GM18505 (cell line): Measurements from ENCODE around the gene LONRF3.
"Not testable (repeated sequence)": the region's sequence is repeated elsewhere in the genome, so short reads cannot be mapped to it uniquely, and the experiment has no call there.

Experiments used
- ATAC-seq: cut with Tn5 transposase; IDR thresholded peaks from one replicate; pipeline ENCODE4 v1.9.1; 2021; ENCODE audit not compliant: unreplicated experiment
- POLR2A ChIP-seq: IDR thresholded peaks from 4 replicates; pipeline ENCODE4 v1.6.1; 2011; ENCODE audit warnings: borderline replicate concordance; ENCODE audit not compliant: insufficient read depth, insufficient read length; ENCODE audit errors: extremely low read depth

Gene LONRF3

DNA sequence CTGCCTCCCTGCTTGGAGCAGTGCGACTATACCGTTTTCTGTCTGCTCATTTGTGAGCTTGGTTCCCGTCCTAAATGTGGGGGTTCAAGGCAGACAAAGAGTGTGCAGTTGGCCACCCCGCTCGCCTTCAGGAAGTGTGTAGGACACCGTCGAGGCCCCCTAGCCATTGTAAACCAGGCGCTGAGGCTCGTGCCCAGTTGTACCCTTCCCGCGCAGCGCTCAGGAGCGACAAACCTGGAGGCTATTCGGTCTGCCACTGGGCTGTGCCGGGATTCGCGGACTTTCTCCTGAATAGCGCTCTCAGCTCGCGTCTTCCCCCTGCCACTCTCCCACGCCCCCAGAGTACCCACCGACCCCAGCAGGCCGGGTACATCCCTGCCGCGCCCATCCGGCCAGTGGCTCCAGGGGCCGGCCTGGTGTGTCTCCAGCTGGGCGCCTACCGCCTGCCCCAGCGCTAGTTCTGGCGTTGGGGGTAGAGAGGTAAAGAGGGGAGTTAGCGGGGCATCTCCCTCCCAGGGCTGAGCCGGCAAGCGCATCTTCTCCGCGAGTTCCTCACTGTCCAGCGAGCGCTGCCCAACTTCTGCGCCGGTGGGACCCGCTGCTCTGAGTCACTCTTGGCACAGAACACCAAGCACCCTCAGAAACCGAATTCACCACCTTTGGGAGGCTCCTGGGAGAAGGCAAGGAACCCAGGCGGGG, 880 bp upstream of the LONRF3 start:
- TF ChIP-seq POLR2A = no peak
- ATAC-seq = no peak

DNA sequence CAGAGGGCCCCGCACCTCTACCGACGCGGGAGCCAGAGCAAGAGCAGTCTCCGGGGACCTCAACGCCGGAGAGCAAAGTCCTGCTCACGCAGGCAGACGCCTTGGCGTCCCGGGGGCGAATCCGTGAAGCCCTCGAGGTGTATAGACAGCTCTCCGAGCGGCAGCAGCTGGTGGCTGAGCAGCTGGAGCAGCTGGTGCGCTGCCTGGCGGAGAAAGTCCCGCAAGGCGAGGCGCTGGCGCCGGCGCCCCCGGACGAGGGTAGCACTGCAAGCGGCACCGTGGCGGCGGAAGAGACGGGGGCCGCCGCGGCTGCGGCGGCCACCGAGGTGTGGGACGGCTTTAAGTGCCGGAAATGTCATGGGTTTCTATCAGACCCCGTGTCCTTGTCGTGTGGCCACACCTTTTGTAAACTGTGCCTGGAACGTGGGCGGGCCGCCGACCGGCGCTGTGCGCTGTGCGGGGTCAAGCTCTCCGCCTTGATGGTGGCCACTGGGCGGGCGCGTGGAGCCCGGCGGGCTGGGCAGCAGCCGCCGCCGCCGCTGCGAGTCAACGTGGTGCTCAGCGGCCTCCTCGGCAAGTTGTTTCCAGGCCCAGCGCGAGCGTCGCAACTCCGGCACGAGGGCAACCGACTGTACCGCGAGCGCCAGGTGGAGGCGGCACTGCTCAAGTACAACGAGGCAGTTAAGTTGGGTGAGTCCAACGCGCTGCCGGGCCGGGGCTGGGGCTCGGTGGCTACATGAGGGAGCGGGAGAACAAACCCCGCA, 672 bp downstream of the LONRF3 start:
- no peak for TF ChIP-seq POLR2A
- peak; percentile 41 for ATAC-seq

DNA sequence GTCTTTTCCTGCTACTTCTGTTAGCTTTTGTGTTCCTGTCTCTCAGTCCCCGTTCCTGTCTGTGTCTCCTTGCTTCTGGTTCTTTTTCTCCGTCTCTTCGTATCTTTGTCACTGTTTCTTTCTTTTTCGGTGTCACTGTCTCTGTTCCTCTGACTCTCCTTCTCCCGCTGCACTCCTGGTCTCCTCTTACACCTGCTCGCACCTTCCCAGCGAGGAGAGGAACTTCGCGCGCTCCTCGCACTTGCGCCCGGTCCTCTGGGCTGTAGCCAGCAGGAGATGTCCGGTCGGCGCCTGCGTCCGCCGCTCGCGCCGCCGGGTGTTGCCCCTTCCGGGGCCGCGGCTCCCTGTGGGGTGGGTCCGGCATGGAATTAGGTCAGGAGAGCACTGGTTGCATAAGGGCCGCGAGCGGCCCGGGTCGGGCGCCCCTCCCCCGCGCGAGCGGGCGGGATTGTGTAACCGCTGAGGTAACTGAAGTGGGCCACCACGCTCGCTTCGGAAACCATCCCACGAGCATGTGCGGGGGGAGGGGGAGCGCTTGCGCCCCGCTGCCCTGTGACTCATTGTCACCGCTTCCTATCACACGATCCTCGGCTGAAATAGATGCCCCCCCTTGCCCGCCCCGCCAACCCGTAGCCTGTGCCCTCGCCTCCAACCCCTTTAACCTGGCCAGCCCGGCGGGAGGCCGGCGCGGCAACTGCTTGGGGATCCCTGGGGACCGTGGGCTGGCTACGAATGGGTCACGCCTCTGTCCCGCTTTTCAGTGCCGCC, 1.6 kb downstream of the LONRF3 start:
- TF ChIP-seq POLR2A = no peak
- ATAC-seq = no peak

DNA sequence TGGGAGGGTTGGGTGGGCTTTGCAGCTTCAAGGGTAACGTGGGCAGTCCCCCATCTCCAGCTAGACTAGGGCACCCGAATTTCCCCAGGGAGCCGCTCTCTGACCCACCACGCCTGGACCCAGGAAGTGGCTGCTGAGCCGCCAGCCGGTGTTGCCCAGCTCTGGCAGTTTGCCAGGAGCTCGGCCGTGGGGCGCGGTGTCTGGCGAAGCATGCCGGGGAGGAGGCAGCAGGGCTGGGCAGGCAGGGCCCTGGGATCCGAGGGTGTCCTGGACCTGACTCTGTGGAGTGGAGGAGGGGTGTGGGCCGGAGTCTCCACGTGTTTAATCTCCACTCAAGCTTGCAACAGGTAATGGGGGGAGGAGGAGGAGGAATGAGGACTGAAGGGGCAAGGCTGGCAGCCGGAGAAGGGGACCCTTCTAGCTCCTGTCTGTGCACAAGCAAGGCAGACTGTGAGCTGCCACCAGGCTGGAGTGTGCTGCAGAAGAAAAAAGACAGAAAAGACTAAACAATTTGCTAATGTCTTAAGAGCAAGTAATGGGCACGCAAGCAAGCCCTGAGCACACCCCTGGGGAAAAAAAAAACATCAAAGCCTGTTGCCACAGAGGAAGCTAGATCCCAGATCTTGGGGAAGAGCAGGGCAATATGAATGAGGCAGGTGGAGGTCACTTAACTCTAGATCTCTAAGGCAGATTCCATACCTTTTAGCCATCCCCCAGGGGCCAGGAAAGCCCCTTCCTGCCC, 2.4 kb downstream of the LONRF3 start:
- no peak for TF ChIP-seq POLR2A
- no peak for ATAC-seq

DNA sequence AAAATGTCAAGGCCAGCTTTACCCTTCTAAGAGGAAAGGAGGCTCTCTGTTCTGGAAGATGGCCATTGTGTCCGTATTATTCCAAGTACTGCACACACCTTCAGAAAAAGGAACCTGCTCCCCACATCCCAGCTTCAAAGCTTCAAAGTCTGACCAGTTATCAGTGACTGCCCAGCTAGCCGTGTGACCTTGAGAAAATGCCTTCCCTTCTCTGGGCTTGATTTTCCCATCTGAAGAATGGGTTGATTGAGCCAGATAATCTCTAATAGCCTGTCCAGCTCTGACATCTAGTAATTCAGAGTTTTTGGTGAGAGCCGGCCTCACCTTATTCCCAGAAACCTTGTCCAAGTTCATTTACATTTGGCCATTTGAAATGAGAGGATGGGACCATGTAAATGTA, 3.0 kb downstream of the LONRF3 start:
- no peak for ATAC-seq

DNA sequence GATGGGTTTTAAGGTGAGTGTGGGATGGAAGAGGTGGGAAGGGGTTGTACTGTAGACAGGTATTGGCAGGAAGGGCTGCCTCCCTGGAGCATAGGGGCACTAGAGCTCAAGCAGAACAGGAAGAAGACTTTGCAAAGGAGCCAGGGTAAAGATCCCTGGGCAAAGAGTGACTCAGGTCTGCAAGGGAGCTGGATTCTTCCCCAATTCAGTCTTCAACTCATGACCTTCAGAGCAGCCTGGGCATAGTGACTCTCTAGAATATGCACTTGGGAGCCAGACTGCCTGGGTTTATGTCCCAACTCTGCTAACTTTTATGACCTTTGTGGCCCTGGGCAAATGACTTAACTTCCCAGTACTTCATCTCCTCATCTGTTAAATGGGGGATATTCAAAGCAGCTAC, 4.0 kb downstream of the LONRF3 start:
- TF ChIP-seq POLR2A = no peak
- ATAC-seq = no peak

More for the DNA sequence above, 3.0 kb downstream of the LONRF3 start:
- no peak for TF ChIP-seq POLR2A

DNA sequence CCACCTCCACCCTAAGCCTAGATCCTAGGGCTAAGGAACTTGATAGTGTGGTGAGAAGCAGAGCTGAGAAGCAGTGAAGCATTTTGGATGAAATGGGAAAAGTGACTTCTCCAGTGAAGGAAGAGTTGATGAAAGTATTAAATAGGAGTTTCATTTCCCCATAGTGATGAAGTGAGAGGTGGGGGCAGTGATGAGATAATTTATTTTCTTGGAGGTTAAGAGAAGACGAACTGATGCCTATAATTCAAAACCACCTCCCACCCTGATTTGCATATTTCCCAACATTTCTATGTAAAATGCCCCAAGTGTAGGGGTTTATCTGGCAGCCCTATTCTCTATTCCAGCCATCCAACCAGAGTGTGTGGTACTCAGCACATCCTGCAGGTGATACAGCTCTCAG, 6.3 kb downstream of the LONRF3 start:
- no peak for TF ChIP-seq POLR2A
- no peak for ATAC-seq

DNA sequence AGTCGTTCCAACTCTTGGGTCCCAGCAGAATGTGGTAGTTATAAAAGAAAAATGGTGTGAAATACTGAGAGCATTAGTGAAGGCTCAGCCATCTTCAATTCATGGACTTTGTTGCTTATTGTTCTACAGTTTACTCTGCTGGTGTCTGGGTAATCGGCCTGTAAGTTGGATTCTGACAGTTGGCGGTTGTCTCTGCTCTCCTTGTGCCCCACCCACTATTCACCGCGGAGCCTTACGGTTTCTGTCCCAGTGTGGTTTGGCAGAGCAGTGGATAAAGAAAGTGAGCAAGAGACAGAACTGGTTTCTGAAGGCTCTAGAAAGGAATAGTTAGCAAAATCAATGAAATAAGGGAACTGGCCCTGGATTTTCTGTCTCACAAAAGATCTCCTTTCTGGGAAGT, 9.1 kb downstream of the LONRF3 start:
- no peak for TF ChIP-seq POLR2A
- no peak for ATAC-seq

DNA sequence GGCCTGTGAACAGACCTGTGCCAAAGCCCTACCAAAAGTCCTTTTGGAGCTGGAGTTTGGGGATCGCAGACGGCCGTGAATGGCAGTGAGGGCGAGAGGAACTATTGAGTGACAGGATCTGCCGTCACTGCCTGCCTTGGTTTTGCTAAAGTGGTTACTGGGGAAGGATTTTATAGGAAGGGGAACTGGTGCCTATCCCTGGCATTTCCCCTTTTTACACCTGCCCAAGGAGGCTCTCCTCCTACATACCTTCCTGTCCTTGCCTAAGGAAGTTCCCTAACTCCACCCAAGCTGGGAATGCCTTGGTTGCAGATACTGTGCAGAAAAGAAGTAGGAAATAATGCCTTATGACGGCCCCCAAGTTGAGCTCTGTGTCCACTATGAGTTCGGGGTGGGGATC, 14.5 kb downstream of the LONRF3 start:
- no peak for TF ChIP-seq POLR2A
- no peak for ATAC-seq

DNA sequence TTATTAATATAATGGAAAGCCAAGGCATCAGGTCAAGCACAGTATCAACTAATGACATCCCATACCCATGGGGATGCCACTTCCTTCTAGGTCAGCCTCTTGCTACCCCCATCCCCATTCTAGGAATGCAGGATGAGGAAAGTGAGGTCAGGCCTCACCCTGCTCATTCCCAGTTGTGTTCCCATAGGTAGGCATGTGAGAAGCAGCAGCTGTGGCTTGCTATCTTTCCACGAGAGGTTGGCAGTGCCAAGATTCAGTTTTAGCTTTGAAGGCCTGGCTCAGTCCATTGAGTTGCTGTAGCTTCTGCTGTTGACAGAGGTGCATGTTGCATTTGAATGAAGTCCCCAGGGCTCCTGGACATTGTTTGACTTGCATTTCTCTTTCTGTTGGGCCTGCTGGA, 15.5 kb downstream of the LONRF3 start:
- no peak for TF ChIP-seq POLR2A
- no peak for ATAC-seq

DNA sequence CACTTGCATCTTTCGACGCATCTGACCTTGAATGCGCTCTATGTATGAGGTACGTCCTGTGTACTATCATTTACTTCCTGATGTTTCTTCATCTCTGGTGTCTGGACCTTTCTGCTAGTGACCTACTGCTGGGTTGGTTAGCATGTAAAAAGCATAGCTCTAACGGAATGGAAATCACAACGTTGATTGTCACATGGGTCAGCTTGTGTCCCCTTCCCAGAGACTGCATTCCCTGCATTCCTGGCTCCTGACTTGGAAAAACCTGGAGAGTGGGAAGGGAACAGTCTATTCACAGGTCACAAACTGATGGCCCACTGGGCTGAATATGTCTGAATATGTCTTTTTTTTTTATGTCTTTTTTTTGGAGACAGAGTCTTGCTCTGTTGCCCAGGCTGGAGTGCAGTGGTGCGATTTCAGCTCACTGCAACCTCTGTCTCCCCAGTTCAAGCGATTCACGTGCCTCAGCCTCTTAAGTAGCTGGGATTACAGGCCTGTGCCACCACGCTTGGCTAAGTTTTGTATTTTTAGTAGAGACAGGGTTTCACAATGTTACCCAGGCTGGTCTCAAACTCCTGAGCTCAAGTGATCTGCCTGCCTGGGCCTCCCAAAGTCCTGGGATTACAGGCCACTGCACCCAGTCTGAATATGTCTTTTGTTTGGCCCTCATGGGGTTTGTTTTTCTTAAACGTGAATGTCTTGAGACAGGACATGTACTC, 16.3 kb downstream of the LONRF3 start:
- no peak for TF ChIP-seq POLR2A
- ATAC-seq = no peak

DNA sequence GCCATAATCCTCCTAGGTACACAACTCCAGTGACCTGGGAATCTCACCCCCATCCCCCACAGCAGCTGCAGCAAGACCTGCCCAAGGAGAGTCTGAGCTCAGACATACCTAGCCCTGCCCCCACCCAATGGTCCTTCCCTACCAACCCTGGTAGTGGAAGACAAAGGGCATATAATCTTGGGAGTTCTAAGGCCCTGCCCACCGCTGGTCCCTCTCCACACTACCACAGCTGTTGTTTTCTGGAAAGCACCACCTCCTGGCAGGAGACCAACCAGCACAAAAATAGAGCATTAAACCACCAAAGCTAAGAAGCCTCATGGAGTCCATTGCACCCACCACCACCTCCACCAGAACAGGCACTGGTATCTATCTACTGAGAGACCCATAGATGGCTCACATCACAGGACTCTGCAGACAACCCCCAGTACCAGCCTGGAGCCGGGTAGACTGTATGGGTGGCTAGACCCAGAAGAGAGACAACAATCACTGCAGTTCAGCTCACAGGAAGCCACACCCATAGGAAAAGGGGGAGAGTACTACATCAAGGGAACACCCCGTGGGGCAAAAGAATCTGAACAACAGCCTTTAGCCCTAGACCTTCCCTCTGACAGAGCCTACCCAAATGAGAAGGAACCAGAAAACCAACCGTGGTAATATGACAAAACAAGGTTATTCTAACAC, 18.2 kb downstream of the LONRF3 start:
- ATAC-seq = not testable (repeated sequence)

DNA sequence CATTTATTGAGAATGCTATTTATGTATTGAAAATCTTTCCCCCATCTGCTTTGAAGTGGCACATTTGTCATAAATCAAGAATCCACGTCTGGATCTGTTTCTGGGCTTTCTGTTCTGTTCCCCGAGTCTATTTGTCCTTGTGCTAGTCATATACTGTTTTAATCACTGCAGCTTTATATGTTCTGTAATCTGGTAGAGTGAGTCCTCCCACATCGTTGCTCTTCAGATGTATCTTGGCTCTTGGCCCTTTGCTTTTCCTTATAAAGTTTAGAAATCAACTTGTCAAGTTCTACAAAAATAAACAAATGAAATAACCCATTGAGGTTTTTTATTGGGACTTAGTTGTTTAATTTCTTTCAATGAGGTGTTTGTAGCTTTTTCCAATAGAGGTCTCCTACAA, 29.0 kb downstream of the LONRF3 start:
- no peak for ATAC-seq
- no peak for TF ChIP-seq POLR2A
